Measurements from ENCODE around the gene ZCWPW1. TPM values are rescaled to one million over a fixed set of nuclear protein-coding genes. Genes with fewer than 3 reads are reported as not detected.

ZCWPW1 gene
- total and polyA plus RNA-seq, 2 of the 8 experiments (the other 6 are each of a cell fraction or from before 2014, with no cell fraction given), result 0.51 to 1.4 TPM

- Histone ChIP-seq H3K27ac (ENCODE audit: low read depth, low read length) (no peak overlapping the region), H3K23me2 (ENCODE audit: low read depth, low read length) (no peaks in the 10 kb centered on the region), H4K5ac (ENCODE audit: insufficient read length, low read depth, low read length) (no peak overlapping the region), H3K9me3 (ENCODE audit: insufficient read depth in 2 of 2, low read depth in 1 of 2, low read length in 1 of 2) (no peaks in the 10 kb centered on the region), H4K20me1 (replicated peaks in 1 of 2; ENCODE audit: control insufficient read depth in 1 of 2, insufficient read depth in 2 of 2, low read length in 2 of 2) (no peaks in the 10 kb centered on the region), H2AK5ac (ENCODE audit: low read depth, low read length) (no peak overlapping the region), H3K4me3 (ENCODE audit: extremely low read depth in 1 of 4, insufficient read depth in 2 of 4, low read depth in 3 of 4, low read length in 4 of 4) (no peak overlapping the region), H3K27me3 (replicated peaks in 1 of 4; ENCODE audit: control insufficient read depth in 3 of 4, extremely low read depth in 1 of 4, insufficient read depth in 3 of 4, low read length in 3 of 4) (peaks cover 0 to 2% (median 0%) of the 10 kb centered on the region in 4 experiments; a peak in 1 of 7 replicates), H2AFZ (ENCODE audit: low read length) (0 out of 2 replicates have a peak overlapping the region, but pooled peaks have one; percentile 51), H3K4ac (replicated peaks; ENCODE audit: insufficient read length, low read depth, low read length) (no peak overlapping the region), H4K91ac (replicated peaks; ENCODE audit: insufficient read length, low read length) (no peak overlapping the region), H2BK12ac (ENCODE audit: low read depth, low read length) (no peak overlapping the region), H2BK20ac (ENCODE audit: low read length) (no peak overlapping the region), H3K79me1 (ENCODE audit: low read depth, low read length) (no peaks in the 10 kb centered on the region), H3K4me2 (ENCODE audit: insufficient read depth in 1 of 2, low read depth in 2 of 2, low read length in 2 of 2) (no peak overlapping the region), H3K56ac (replicated peaks; ENCODE audit: insufficient read length, low read depth, low read length) (no peak overlapping the region), H3K23ac (ENCODE audit: insufficient read length) (no peak overlapping the region), H3K79me2 (ENCODE audit: control insufficient read depth in 1 of 2, insufficient read depth in 2 of 2, low read length in 2 of 2) (no peaks in the 10 kb centered on the region), H3K9ac (replicated peaks in 1 of 4; ENCODE audit: extremely low read depth in 1 of 4, low read depth in 3 of 4, low read length in 3 of 4) (no peak overlapping the region; a peak in 1 of 7 replicates), H3K14ac (ENCODE audit: insufficient read length) (no peak overlapping the region), H2BK15ac (ENCODE audit: low read length) (no peak overlapping the region), H3K18ac (ENCODE audit: extremely low read depth, low read length) (no peak overlapping the region), H2BK120ac (replicated peaks; ENCODE audit: low read depth, low read length) (no peak overlapping the region), H2BK5ac (ENCODE audit: low read depth, low read length) (no peak overlapping the region), H4K8ac (ENCODE audit: extremely low read depth, insufficient read depth, low read length) (no peak overlapping the region), H3K4me1 (replicated peaks in 1 of 4; ENCODE audit: control insufficient read depth in 3 of 4, insufficient read depth in 4 of 4, low read length in 3 of 4) (peaks cover 0 to 10% (median 5%) of the 10 kb centered on the region in 4 experiments; a peak in 6 of 7 replicates), H3K36me3 (ENCODE audit: control insufficient read depth in 2 of 4, insufficient read depth in 4 of 4, low read length in 3 of 4) (no peaks in the 10 kb centered on the region)
- POLR2A ChIA-PET (ENCODE audit: partially characterized antibody), result interaction anchor here (1.1 to 3.5 kb wide), 3 partner anchors 28 to 915 kb away, joined by 3 to 17 read pairs (median 4); partner anchors contain the start of genes PILRA and ZCWPW1
- FAIRE-seq, result no peak
- 48% methylated on average over 9 of the region's 11 CpGs; no CpG with 5 or more reads in 1 of the 2 experiments for WGBS, 2 experiments (ENCODE audit: extremely low coverage in 1 of 2, insufficient coverage in 1 of 2, insufficient read length in 1 of 2, insufficient replicate concordance in 2 of 2, low coverage in 1 of 2, low lambda C conversion rate in 2 of 2, missing lambda C conversion rate in 1 of 2)
- CTCF ChIA-PET (ENCODE audit: partially characterized antibody), result interaction anchor here (0.7 to 2.8 kb wide), 19 partner anchors 9 to 165 kb away, joined by 3 to 17 read pairs (median 3); partner anchors contain the start of genes MEPCE and ZCWPW1
- DNase-seq (ENCODE audit: low read depth in 1 of 2, low spot score in 2 of 2), result peak in 1 of 2 experiments; percentile 63
- TF ChIP-seq BRCA1 (IDR thresholded peaks at IDR 0.05; ENCODE audit: low read depth, low read length) (no peak), ASH2L (IDR thresholded peaks at IDR 0.05; ENCODE audit: low read length) (no peak), RAD21 (IDR thresholded peaks at IDR 0.05 in 1 of 2, conservative IDR thresholded peaks at IDR 0.05 in 1 of 2; ENCODE audit: low read depth in 2 of 2, low read length in 2 of 2) (peak; percentile 57 to 71), POLR2AphosphoS5 (IDR thresholded peaks at IDR 0.05; ENCODE audit: low read depth, low read length) (0 out of 2 replicates have a peak, but pooled peaks have one; percentile 18), CREB1 (IDR thresholded peaks at IDR 0.05) (peak; percentile 80), CTCF (IDR thresholded peaks at IDR 0.05; ENCODE audit: control extremely low read depth in 1 of 3, insufficient read depth in 1 of 3, low read depth in 1 of 3, low read length in 3 of 3) (peak; percentile 56 to 67 (median 63)), ZNF274 (IDR thresholded peaks at IDR 0.05; ENCODE audit: borderline replicate concordance, extremely low read depth, low read length) (no peak)
These were observed 27.8 kb downstream of the ZCWPW1 start for GRCh38 chr7:100400656-100401055.
